ENCODE data around the gene RASGEF1C. TPM values are rescaled to one million over a fixed set of nuclear protein-coding genes. Genes with fewer than 3 reads are reported as not detected.
A peak's percentile ranks its signal among the peaks of the same experiment; 100 is the strongest.

Gene RASGEF1C
- total RNA-seq, 1 donor from 2014 or later = not detected

DNA sequence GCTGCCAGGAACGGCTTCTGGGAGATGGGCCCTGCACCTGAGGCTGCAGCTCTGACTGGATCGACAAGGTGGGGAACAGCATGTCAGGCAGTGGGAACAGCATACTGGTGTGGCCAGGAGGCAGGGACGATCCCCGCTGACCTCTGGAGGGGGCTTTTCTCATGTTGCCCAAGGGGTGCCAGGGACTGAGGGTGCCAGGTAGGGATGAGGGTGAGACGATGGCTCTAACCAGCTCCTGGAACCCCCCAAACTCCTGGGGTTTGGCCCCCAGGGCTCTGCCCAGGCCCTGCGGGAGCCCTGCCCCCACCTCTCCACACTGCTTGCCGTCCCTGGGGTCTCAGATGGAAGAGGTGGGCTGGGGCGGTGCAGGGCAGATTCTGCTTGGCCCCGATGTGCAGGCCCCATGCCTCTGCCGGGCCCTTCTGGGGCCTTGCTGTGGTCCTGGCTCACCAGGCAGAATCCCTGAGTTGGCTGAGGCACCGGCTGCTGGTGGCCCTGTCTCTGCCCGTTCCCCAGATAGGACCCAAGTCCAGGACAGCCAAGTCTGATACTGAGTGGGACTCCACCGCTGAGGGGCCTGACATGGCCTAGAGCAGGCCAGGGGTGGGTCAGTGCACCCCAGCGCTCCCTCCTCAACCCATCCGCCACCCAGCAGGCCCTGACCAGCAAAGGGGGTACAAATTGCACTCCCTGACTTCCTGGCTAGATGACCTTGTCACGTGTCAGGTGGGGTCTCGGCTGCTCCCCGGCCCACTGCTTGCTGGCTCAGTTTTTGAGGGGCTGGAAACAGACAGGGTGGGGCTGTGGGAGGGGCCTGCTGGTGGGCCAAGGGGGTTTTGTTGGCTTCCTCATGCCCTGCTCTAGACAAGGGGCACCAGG is 109.0 kb downstream of the RASGEF1C start:
- TF ChIP-seq, protein P1, sequence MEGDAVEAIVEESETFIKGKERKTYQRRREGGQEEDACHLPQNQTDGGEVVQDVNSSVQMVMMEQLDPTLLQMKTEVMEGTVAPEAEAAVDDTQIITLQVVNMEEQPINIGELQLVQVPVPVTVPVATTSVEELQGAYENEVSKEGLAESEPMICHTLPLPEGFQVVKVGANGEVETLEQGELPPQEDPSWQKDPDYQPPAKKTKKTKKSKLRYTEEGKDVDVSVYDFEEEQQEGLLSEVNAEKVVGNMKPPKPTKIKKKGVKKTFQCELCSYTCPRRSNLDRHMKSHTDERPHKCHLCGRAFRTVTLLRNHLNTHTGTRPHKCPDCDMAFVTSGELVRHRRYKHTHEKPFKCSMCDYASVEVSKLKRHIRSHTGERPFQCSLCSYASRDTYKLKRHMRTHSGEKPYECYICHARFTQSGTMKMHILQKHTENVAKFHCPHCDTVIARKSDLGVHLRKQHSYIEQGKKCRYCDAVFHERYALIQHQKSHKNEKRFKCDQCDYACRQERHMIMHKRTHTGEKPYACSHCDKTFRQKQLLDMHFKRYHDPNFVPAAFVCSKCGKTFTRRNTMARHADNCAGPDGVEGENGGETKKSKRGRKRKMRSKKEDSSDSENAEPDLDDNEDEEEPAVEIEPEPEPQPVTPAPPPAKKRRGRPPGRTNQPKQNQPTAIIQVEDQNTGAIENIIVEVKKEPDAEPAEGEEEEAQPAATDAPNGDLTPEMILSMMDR (IDR thresholded peaks at IDR 0.05) = no peak
- intact Hi-C loops (cut with DNase I) = no loop called here
- no peak for DNase-seq
- H3K27me3 ChIP-seq (ENCODE audit: low read depth) = no peaks in the 10 kb centered on the region
- no peak overlapping the region for H3K27ac ChIP-seq
- no peaks in the 10 kb centered on the region for H3K4me1 ChIP-seq
- no peaks in the 10 kb centered on the region for H3K9me3 ChIP-seq
- ATAC-seq = peak in 1 of 2 donors; percentile 14
- H3K4me3 ChIP-seq = no peak overlapping the region
- H3K36me3 ChIP-seq = no peaks in the 10 kb centered on the region

DNA sequence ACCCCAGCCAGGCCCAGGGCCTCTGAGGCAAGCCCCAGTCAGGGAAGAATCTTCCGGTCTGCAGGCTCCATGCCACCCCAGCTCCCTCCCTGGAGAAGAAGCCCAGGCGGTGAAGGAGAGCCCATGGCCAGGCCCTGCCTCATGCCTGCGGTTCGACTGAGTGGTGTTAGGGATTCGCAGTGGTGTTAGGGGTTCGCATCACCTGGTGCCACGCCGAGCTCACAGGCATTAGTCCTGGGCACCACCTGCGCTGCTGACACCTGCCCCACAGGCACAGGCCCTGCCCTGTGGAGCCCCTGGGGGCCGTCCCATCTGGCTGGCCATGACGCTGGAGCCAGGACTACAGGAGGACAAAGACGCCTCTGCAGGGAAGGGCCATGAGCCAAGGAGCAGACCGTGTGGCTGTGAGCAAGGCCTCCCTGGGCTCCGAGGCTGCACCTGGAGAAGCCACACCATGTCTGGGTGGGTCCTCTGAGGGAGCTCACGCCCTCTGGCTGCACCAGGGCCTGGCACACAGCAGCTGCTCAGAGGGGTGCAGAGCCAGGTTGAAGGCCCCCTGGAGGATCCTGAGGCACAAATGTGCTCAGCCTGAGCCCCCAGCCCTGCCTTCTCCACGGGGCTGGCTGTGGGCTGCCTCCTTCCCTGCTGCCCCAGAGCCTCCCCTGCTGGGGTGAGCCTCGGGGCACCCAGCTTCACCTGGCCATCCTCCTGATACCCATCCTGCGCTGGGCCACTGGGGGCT is 109.8 kb downstream of the RASGEF1C start:
- Histone ChIP-seq H3K27ac (no peak overlapping the region), H3K4me1 (no peaks in the 10 kb centered on the region), H3K27me3 (ENCODE audit: low read depth) (no peaks in the 10 kb centered on the region), H3K9me3 (no peaks in the 10 kb centered on the region), H3K36me3 (no peaks in the 10 kb centered on the region), H3K4me3 (no peak overlapping the region)
- TF ChIP-seq, protein P1 (IDR thresholded peaks at IDR 0.05) = no peak
- DNase-seq (no peak), ATAC-seq (peak in 1 of 2 donors; percentile 15)
- intact Hi-C loops (cut with DNase I) = no loop called here

DNA sequence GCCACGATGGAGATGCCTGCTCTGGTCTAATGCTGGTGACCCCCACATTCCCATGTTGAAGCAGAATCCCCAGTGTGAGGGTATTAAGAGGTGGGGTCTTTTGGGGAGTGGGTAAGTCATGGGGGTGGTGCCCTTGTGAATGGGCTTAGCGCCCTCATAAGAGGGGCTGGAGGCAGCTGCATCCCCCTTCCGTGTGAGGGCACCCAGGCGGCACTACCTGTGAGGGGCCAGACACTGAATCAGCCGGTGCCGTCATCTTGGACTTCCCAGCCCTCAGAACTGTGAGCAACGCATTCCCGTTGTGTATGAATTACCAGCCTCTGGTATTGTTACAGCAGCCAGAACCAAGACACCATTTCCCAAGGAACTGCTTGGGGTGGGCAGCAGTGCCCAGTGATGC is 110.5 kb downstream of the RASGEF1C start:
- intact Hi-C loops (cut with DNase I) = no loop called here
- no peak for ATAC-seq
- TF ChIP-seq, protein P1 (IDR thresholded peaks at IDR 0.05) = no peak
- no peak for DNase-seq
- H3K27me3 ChIP-seq (ENCODE audit: low read depth) = no peaks in the 10 kb centered on the region
- no peaks in the 10 kb centered on the region for H3K4me1 ChIP-seq
- H3K27ac ChIP-seq = no peak overlapping the region
- H3K9me3 ChIP-seq = no peaks in the 10 kb centered on the region
- no peak overlapping the region for H3K4me3 ChIP-seq
- no peaks in the 10 kb centered on the region for H3K36me3 ChIP-seq

DNA sequence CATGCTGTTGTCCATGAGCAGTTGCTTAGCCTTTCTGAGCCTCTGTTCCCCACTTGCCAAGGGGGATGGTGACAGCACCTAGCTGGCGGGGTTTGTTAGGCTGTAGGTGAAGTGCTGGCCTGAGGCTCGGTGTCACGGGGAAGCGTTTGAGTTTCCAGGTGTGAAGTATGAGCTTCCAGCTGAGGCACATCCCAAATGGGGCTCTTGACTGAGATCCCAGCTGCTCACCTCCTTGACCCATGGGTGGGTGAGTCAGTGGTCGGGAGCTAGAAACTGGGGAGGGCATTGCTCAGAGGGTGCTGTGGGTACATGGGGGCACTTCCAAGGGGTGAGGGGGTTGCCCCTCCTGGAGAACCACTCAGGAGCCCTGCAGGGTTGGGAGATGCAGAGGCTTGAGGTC is 111.1 kb downstream of the RASGEF1C start:
- H3K4me1 ChIP-seq = peaks cover 3% of the 10 kb centered on the region
- intact Hi-C loops (cut with DNase I) = no loop called here
- H3K36me3 ChIP-seq = no peaks in the 10 kb centered on the region
- no peak overlapping the region for H3K27ac ChIP-seq
- no peak overlapping the region for H3K4me3 ChIP-seq
- no peak for DNase-seq
- H3K9me3 ChIP-seq = no peaks in the 10 kb centered on the region
- TF ChIP-seq, protein P1 (IDR thresholded peaks at IDR 0.05) = no peak
- ATAC-seq = no peak
- no peaks in the 10 kb centered on the region for H3K27me3 ChIP-seq (ENCODE audit: low read depth)

DNA sequence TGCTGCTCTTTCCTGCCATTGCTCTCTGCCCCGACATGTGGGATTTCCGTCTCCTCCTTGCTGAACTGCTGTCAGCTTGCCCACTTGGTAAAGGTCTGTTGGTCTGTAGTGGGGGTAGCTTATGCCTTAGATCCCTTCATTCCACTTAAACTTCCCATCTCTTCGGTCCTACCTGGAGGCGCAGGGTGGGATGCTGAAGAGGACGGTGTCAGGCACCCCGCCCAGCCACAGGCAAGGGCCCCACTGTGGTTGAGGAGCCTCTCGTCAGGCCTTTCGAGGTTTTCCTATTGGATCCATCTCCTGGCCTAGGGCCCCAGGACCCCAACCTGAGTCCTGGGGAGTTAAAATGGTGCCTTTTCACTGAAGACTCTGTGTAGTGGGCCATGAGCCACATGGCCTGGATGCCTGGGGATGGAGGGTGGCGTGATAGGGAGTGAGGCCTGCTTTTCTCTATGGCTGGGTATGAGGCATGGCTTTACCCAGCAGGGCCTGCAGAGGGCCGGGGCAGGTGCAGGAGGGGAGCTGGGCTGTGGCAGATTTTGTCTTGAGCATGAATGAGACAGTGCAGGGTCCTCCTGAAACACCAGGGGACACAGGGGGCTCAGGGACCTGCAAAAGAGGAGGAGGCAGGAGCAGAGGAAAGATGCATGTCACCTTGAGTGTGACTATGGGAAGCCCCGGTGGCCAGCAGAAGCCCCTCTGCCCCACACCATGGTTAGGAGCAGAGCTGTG is 111.7 kb downstream of the RASGEF1C start:
- ATAC-seq (no peak), DNase-seq (no peak)
- Histone ChIP-seq H3K4me1 (peaks cover 4% of the 10 kb centered on the region), H3K9me3 (no peaks in the 10 kb centered on the region), H3K36me3 (no peaks in the 10 kb centered on the region), H3K4me3 (no peak overlapping the region), H3K27ac (no peak overlapping the region), H3K27me3 (ENCODE audit: low read depth) (no peaks in the 10 kb centered on the region)
- TF ChIP-seq, protein P1 (IDR thresholded peaks at IDR 0.05) = no peak
- intact Hi-C loops (cut with DNase I) = no loop called here

Data from lower lobe of right lung (tissue), 2 donors.